IgD-negative memory B cell (primary cell): Measurements from ENCODE around the gene MTCL1. TPM values are rescaled to one million over a fixed set of nuclear protein-coding genes. Genes with fewer than 3 reads are reported as not detected.

Experiments
- H3K27ac Mint-ChIP-seq, 3 donors: one replicate each; pipeline ENCODE4 v1.8.0; 2020 to 2022; ENCODE audit warnings: mild to moderate bottlenecking in 3 of 3, mixed read lengths in 3 of 3, moderate library complexity in 1 of 3
- H3K27me3 Mint-ChIP-seq: one replicate; pipeline ENCODE4 v1.8.0; 2021; ENCODE audit warnings: mixed read lengths
- H3K36me3 Mint-ChIP-seq: one replicate; pipeline ENCODE4 v1.8.0; 2020; ENCODE audit warnings: mild to moderate bottlenecking, mixed read lengths
- H3K4me1 Mint-ChIP-seq, 3 donors: one replicate each; pipeline ENCODE4 v1.8.0; 2020 to 2022; ENCODE audit warnings: mixed read lengths in 3 of 3, mild to moderate bottlenecking in 1 of 3
- H3K4me3 Mint-ChIP-seq, 4 donors: one replicate each; pipeline ENCODE4 v1.8.0; 2020 to 2022; ENCODE audit warnings: mild to moderate bottlenecking in 4 of 4, mixed read lengths in 4 of 4, moderate library complexity in 3 of 4
- H3K9me3 Mint-ChIP-seq, 3 donors: one replicate each; pipeline ENCODE4 v1.8.0; 2020 to 2021; ENCODE audit warnings: mixed read lengths in 3 of 3, mild to moderate bottlenecking in 1 of 3
- polyA plus RNA-seq: library from polyadenylated mRNA; unstranded; fragments of 300-500 nt; fragmentation: Illumina TruSeq; gene quantifications from one replicate; pipeline ENCODE4 v1.2.3, GENCODE V29; 2021

MTCL1 gene
- polyA plus RNA-seq, 1 donor from 2014 or later, result 0.28 TPM

GRCh38 chr18:8813611-8814010 lies 108.3 kb downstream of the MTCL1 start:
- H3K27ac Mint-ChIP-seq, result peak overlapping the region in 1 of 3 donors; percentile 74
- H3K4me3 Mint-ChIP-seq, result no peak overlapping the region
- no peaks in the 10 kb centered on the region for H3K27me3 Mint-ChIP-seq
- H3K4me1 Mint-ChIP-seq, result peaks cover 5 to 16% (median 7%) of the 10 kb centered on the region in 3 donors
- H3K9me3 Mint-ChIP-seq, result no peaks in the 10 kb centered on the region
- no peaks in the 10 kb centered on the region for H3K36me3 Mint-ChIP-seq

GRCh38 chr18:8814206-8814605 lies 108.8 kb downstream of the MTCL1 start:
- Mint-ChIP-seq H3K4me3 (no peak overlapping the region), H3K36me3 (no peaks in the 10 kb centered on the region), H3K27ac (peak overlapping the region in 1 of 3 donors; percentile 74), H3K4me1 (peaks cover 5 to 16% (median 7%) of the 10 kb centered on the region in 3 donors), H3K9me3 (no peaks in the 10 kb centered on the region), H3K27me3 (no peaks in the 10 kb centered on the region)

GRCh38 chr18:8816220-8816619 lies 110.9 kb downstream of the MTCL1 start:
- H3K4me1 Mint-ChIP-seq, result peaks cover 5 to 7% (median 7%) of the 10 kb centered on the region in 3 donors
- no peak overlapping the region for H3K4me3 Mint-ChIP-seq
- no peaks in the 10 kb centered on the region for H3K27me3 Mint-ChIP-seq
- H3K36me3 Mint-ChIP-seq, result peaks cover 5% of the 10 kb centered on the region
- H3K27ac Mint-ChIP-seq, result no peak overlapping the region
- H3K9me3 Mint-ChIP-seq, result no peaks in the 10 kb centered on the region

- no peak overlapping the region for H3K4me3 Mint-ChIP-seq
Measured at GRCh38 chr18:8816816-8817215, 111.5 kb downstream of the MTCL1 start.

GRCh38 chr18:8818982-8819381 lies 113.6 kb downstream of the MTCL1 start:
- Mint-ChIP-seq H3K27ac (no peak overlapping the region), H3K36me3 (peaks cover 5% of the 10 kb centered on the region), H3K27me3 (no peaks in the 10 kb centered on the region), H3K4me1 (no peaks in the 10 kb centered on the region), H3K9me3 (no peaks in the 10 kb centered on the region), H3K4me3 (no peak overlapping the region)

More at GRCh38 chr18:8816816-8817215, 111.5 kb downstream of the MTCL1 start:
- H3K27me3 Mint-ChIP-seq, result no peaks in the 10 kb centered on the region
- H3K9me3 Mint-ChIP-seq, result no peaks in the 10 kb centered on the region
- H3K36me3 Mint-ChIP-seq, result peaks cover 5% of the 10 kb centered on the region
- H3K4me1 Mint-ChIP-seq, result peaks cover 5 to 7% (median 5%) of the 10 kb centered on the region in 3 donors
- no peak overlapping the region for H3K27ac Mint-ChIP-seq

- Mint-ChIP-seq H3K4me1 (no peaks in the 10 kb centered on the region), H3K27me3 (no peaks in the 10 kb centered on the region), H3K36me3 (peaks cover 5% of the 10 kb centered on the region), H3K9me3 (no peaks in the 10 kb centered on the region), H3K27ac (no peak overlapping the region), H3K4me3 (no peak overlapping the region)
Measured at GRCh38 chr18:8820396-8821082, 115.2 kb downstream of the MTCL1 start.

GRCh38 chr18:8821083-8821465 lies 115.7 kb downstream of the MTCL1 start:
- H3K4me1 Mint-ChIP-seq, result no peaks in the 10 kb centered on the region

GRCh38 chr18:8821531-8821930 lies 116.2 kb downstream of the MTCL1 start:
- H3K4me3 Mint-ChIP-seq, result no peak overlapping the region
- H3K9me3 Mint-ChIP-seq, result no peaks in the 10 kb centered on the region
- H3K4me1 Mint-ChIP-seq, result no peaks in the 10 kb centered on the region
- no peaks in the 10 kb centered on the region for H3K27me3 Mint-ChIP-seq
- peaks cover 7% of the 10 kb centered on the region for H3K36me3 Mint-ChIP-seq
- H3K27ac Mint-ChIP-seq, result no peak overlapping the region

More at GRCh38 chr18:8821083-8821465, 115.7 kb downstream of the MTCL1 start:
- H3K36me3 Mint-ChIP-seq, result peaks cover 5% of the 10 kb centered on the region
- H3K27me3 Mint-ChIP-seq, result no peaks in the 10 kb centered on the region
- H3K27ac Mint-ChIP-seq, result no peak overlapping the region
- no peak overlapping the region for H3K4me3 Mint-ChIP-seq
- no peaks in the 10 kb centered on the region for H3K9me3 Mint-ChIP-seq

GRCh38 chr18:8822643-8823042 lies 117.3 kb downstream of the MTCL1 start:
- Mint-ChIP-seq H3K4me1 (no peaks in the 10 kb centered on the region), H3K27ac (no peak overlapping the region), H3K4me3 (no peak overlapping the region), H3K27me3 (no peaks in the 10 kb centered on the region), H3K36me3 (peaks cover 7% of the 10 kb centered on the region), H3K9me3 (no peaks in the 10 kb centered on the region)

- Mint-ChIP-seq H3K36me3 (peaks cover 7% of the 10 kb centered on the region), H3K4me1 (no peaks in the 10 kb centered on the region), H3K27me3 (peaks cover 1% of the 10 kb centered on the region), H3K9me3 (no peaks in the 10 kb centered on the region), H3K27ac (no peak overlapping the region), H3K4me3 (no peak overlapping the region)
Measured at GRCh38 chr18:8823530-8823929, 118.2 kb downstream of the MTCL1 start.

- H3K27me3 Mint-ChIP-seq, result peaks cover 1% of the 10 kb centered on the region
- peaks cover 7% of the 10 kb centered on the region for H3K36me3 Mint-ChIP-seq
- H3K9me3 Mint-ChIP-seq, result no peaks in the 10 kb centered on the region
- H3K4me1 Mint-ChIP-seq, result no peaks in the 10 kb centered on the region
- H3K4me3 Mint-ChIP-seq, result no peak overlapping the region
- H3K27ac Mint-ChIP-seq, result no peak overlapping the region
Measured at GRCh38 chr18:8824846-8825245, 119.5 kb downstream of the MTCL1 start.

- Mint-ChIP-seq H3K4me3 (no peak overlapping the region), H3K36me3 (peaks cover 7% of the 10 kb centered on the region), H3K27ac (no peak overlapping the region), H3K4me1 (no peaks in the 10 kb centered on the region), H3K27me3 (peaks cover 1% of the 10 kb centered on the region), H3K9me3 (no peaks in the 10 kb centered on the region)
Measured at GRCh38 chr18:8825273-8825672, 119.9 kb downstream of the MTCL1 start.

- no peak overlapping the region for H3K27ac Mint-ChIP-seq
Measured at GRCh38 chr18:8825729-8826375, 120.5 kb downstream of the MTCL1 start.

GRCh38 chr18:8826514-8826913 lies 121.2 kb downstream of the MTCL1 start:
- H3K4me1 Mint-ChIP-seq, result no peaks in the 10 kb centered on the region
- H3K27me3 Mint-ChIP-seq, result peaks cover 2% of the 10 kb centered on the region
- H3K9me3 Mint-ChIP-seq, result no peaks in the 10 kb centered on the region
- no peak overlapping the region for H3K4me3 Mint-ChIP-seq
- H3K36me3 Mint-ChIP-seq, result peaks cover 2% of the 10 kb centered on the region
- no peak overlapping the region for H3K27ac Mint-ChIP-seq

More at GRCh38 chr18:8825729-8826375, 120.5 kb downstream of the MTCL1 start:
- Mint-ChIP-seq H3K27me3 (peaks cover 1% of the 10 kb centered on the region), H3K4me1 (no peaks in the 10 kb centered on the region), H3K36me3 (peaks cover 4% of the 10 kb centered on the region), H3K9me3 (no peaks in the 10 kb centered on the region), H3K4me3 (no peak overlapping the region)

GRCh38 chr18:8826971-8827370 lies 121.6 kb downstream of the MTCL1 start:
- Mint-ChIP-seq H3K9me3 (no peaks in the 10 kb centered on the region), H3K27me3 (peaks cover 4% of the 10 kb centered on the region), H3K4me1 (no peaks in the 10 kb centered on the region)

GRCh38 chr18:8828300-8828699 lies 122.9 kb downstream of the MTCL1 start:
- H3K4me3 Mint-ChIP-seq, result no peak overlapping the region
- H3K27me3 Mint-ChIP-seq, result peaks cover 4% of the 10 kb centered on the region
- no peak overlapping the region for H3K27ac Mint-ChIP-seq
- no peaks in the 10 kb centered on the region for H3K9me3 Mint-ChIP-seq
- H3K36me3 Mint-ChIP-seq, result peaks cover 2% of the 10 kb centered on the region
- no peaks in the 10 kb centered on the region for H3K4me1 Mint-ChIP-seq

More at GRCh38 chr18:8826971-8827370, 121.6 kb downstream of the MTCL1 start:
- Mint-ChIP-seq H3K4me3 (no peak overlapping the region), H3K27ac (no peak overlapping the region), H3K36me3 (peaks cover 2% of the 10 kb centered on the region)
